Loucy (cell line): ENCODE data around the gene NHLH2.

ENCODE experiments used
- H2AFZ ChIP-seq: fragments of 200-600 bp; sonication (generic); 2 replicates; pipeline ENCODE4 v1.6.0; 2016; ENCODE audit warnings: antibody characterized with exemption, mild to moderate bottlenecking, low read length, moderate library complexity
- H3F3A ChIP-seq: fragments of 200-600 bp; 2 replicates; pipeline ENCODE4 v1.6.0; 2016; ENCODE audit warnings: antibody characterized with exemption, low read depth, mild to moderate bottlenecking
- H3K27me3 ChIP-seq: fragments of 200-600 bp; sonication (generic); 2 replicates; pipeline ENCODE4 v1.6.1; 2014; ENCODE audit warnings: low read length, mild to moderate bottlenecking; ENCODE audit not compliant: insufficient read depth, poor library complexity, severe bottlenecking
- H3K36me3 ChIP-seq: fragments of 200-600 bp; sonication (generic); 2 replicates; pipeline ENCODE4 v1.6.1; 2016; ENCODE audit warnings: low read length; ENCODE audit not compliant: insufficient read depth
- H3K4me1 ChIP-seq: fragments of 200-600 bp; sonication (generic); 2 replicates; pipeline ENCODE4 v1.5.1; 2014; ENCODE audit warnings: low read length, mild to moderate bottlenecking; ENCODE audit not compliant: insufficient read depth, poor library complexity, severe bottlenecking
- H3K4me2 ChIP-seq: fragments of 200-600 bp; sonication (generic); 2 replicates; pipeline ENCODE4 v1.6.0; 2014; ENCODE audit warnings: antibody characterized with exemption, low read length, low read depth, mild to moderate bottlenecking; ENCODE audit not compliant: poor library complexity, severe bottlenecking
- H3K4me3 ChIP-seq: fragments of 200-600 bp; sonication (generic); 2 replicates; pipeline ENCODE4 v1.5.1; 2014; ENCODE audit warnings: low read length, mild to moderate bottlenecking, mixed read lengths; ENCODE audit not compliant: poor library complexity, severe bottlenecking
- H3K79me2 ChIP-seq: fragments of 200-600 bp; sonication (generic); 2 replicates; pipeline ENCODE4 v1.6.1; 2014; ENCODE audit warnings: low read length; ENCODE audit not compliant: insufficient read depth
- H3K9ac ChIP-seq: fragments of 200-600 bp; sonication (generic); 2 replicates; pipeline ENCODE4 v1.6.0; 2014; ENCODE audit warnings: mild to moderate bottlenecking, low read depth, low read length, moderate library complexity; ENCODE audit not compliant: poor library complexity, severe bottlenecking
- H3K9me2 ChIP-seq: fragments of 200-600 bp; sonication (generic); replicated peaks from 2 replicates; pipeline ENCODE4 v1.6.1; 2016; ENCODE audit warnings: low read depth, low read length, mixed read lengths
- H3K9me3 ChIP-seq: fragments of 200-600 bp; sonication (generic); 2 replicates; pipeline ENCODE4 v1.6.1; 2014; ENCODE audit warnings: mild to moderate bottlenecking, antibody characterized with exemption, low read length, low read depth; ENCODE audit not compliant: insufficient read depth
- H4K20me1 ChIP-seq: fragments of 200-600 bp; sonication (generic); 2 replicates; pipeline ENCODE4 v1.6.0; 2014; ENCODE audit warnings: antibody characterized with exemption, low read length, mild to moderate bottlenecking; ENCODE audit not compliant: insufficient read depth, poor library complexity, severe bottlenecking
- CTCF ChIP-seq: fragments of 200-600 bp; sonication (generic); conservative IDR thresholded peaks from 2 replicates; pipeline ENCODE4 v1.5.1; 2014; ENCODE audit warnings: mild to moderate bottlenecking, antibody characterized with exemption, low read length
- EZH2phosphoT487 ChIP-seq: fragments of 200-600 bp; IDR thresholded peaks from 2 replicates; pipeline ENCODE4 v1.6.1; 2018; ENCODE audit warnings: antibody characterized with exemption, mild to moderate bottlenecking, moderate library complexity, borderline replicate concordance

The NHLH2 gene

DNA sequence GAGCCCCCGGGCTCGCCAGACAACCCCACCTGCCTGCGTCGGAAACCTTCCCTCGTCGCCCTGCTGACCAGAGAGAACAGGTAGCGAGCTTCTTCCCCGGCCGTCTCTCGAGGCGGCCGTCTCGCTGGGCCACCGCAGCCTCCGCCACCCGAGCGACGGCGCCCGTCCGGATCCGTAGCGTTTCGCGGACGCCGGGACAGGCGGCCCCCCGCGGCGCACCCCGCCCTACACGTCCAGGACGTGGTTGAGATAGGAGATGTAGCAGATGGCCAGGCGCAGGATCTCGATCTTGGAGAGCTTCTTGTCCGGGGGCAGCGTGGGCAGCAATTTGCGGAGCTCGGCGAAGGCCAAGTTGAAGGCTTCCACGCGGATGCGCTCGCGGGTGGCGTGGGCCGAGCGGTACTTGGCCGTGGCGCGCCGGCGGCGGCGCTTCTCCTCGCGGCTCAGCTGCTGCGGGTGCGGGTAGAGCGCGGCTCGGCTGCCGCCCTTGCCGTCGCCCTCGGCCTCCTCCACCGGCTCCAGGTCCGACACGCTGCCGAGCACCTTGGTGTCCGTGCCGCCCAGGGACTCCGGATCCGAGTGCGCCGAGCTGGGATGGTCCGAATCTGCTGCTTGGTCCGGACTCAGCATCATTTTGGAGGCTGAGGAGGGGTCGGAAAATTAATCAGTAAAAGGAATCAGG is 3.0 kb downstream of the NHLH2 start:
- no peaks in the 10 kb centered on the region for H3K4me1 ChIP-seq
- H2AFZ ChIP-seq: no peak overlapping the region
- H3K9ac ChIP-seq: no peak overlapping the region
- H3F3A ChIP-seq: no peaks in the 10 kb centered on the region
- H3K4me2 ChIP-seq: no peak overlapping the region
- no peaks in the 10 kb centered on the region for H3K9me3 ChIP-seq
- no peaks in the 10 kb centered on the region for H3K27me3 ChIP-seq
- H3K9me2 ChIP-seq: no peaks in the 10 kb centered on the region
- no peak overlapping the region for H3K4me3 ChIP-seq
- no peak for TF ChIP-seq CTCF
- TF ChIP-seq EZH2phosphoT487: no peak
- H3K79me2 ChIP-seq: no peaks in the 10 kb centered on the region
- no peaks in the 10 kb centered on the region for H4K20me1 ChIP-seq
- no peaks in the 10 kb centered on the region for H3K36me3 ChIP-seq

- no peaks in the 10 kb centered on the region for H3K79me2 ChIP-seq
- no peaks in the 10 kb centered on the region for H3K36me3 ChIP-seq
- no peak overlapping the region for H2AFZ ChIP-seq
Observed at GRCh38 chr1:115837341-115837739, 3.6 kb downstream of the NHLH2 start.

GRCh38 chr1:115833856-115834255 is 7.1 kb downstream of the NHLH2 start:
- H3K9me3 ChIP-seq: no peaks in the 10 kb centered on the region
- no peaks in the 10 kb centered on the region for H3K79me2 ChIP-seq
- H3K27me3 ChIP-seq: no peaks in the 10 kb centered on the region
- H3F3A ChIP-seq: no peaks in the 10 kb centered on the region
- no peaks in the 10 kb centered on the region for H4K20me1 ChIP-seq
- H3K4me2 ChIP-seq: no peak overlapping the region
- no peaks in the 10 kb centered on the region for H3K4me1 ChIP-seq
- no peak overlapping the region for H3K9ac ChIP-seq
- no peaks in the 10 kb centered on the region for H3K9me2 ChIP-seq
- no peak overlapping the region for H2AFZ ChIP-seq
- no peaks in the 10 kb centered on the region for H3K36me3 ChIP-seq
- TF ChIP-seq EZH2phosphoT487: no peak
- TF ChIP-seq CTCF: no peak
- H3K4me3 ChIP-seq: no peak overlapping the region

More at GRCh38 chr1:115837341-115837739, 3.6 kb downstream of the NHLH2 start:
- Histone ChIP-seq H3K4me1 (no peaks in the 10 kb centered on the region), H3K9me2 (no peaks in the 10 kb centered on the region), H3K4me2 (no peak overlapping the region), H4K20me1 (no peaks in the 10 kb centered on the region), H3K27me3 (no peaks in the 10 kb centered on the region), H3F3A (no peaks in the 10 kb centered on the region), H3K9ac (no peak overlapping the region), H3K4me3 (no peak overlapping the region), H3K9me3 (no peaks in the 10 kb centered on the region)
- TF ChIP-seq EZH2phosphoT487 (no peak), CTCF (no peak)
